Kidney epithelial cell (primary cell): ENCODE results near the gene SYTL3. TPM values are rescaled to one million over a fixed set of nuclear protein-coding genes. Genes with fewer than 3 reads are reported as not detected.

Experiments used
- DNase-seq: peaks from one replicate; pipeline ENCODE4 v3.0.0-alpha.2; 2010; ENCODE audit warnings: low read depth
- H3K27me3 ChIP-seq: 2 replicates; pipeline ENCODE4 v1.6.0; 2011; ENCODE audit warnings: low read length; ENCODE audit not compliant: control insufficient read depth, insufficient read depth
- H3K36me3 ChIP-seq: 2 replicates; pipeline ENCODE4 v1.5.1; 2011; ENCODE audit warnings: low read length; ENCODE audit not compliant: control insufficient read depth, insufficient read depth
- H3K4me3 ChIP-seq: 2 replicates; pipeline ENCODE4 v1.5.1; 2011; ENCODE audit warnings: low read depth, mild to moderate bottlenecking, control low read depth, low read length
- CTCF ChIP-seq: IDR thresholded peaks from 2 replicates; pipeline ENCODE4 v1.5.1; 2011; ENCODE audit warnings: mild to moderate bottlenecking, moderate library complexity, low read length, control low read depth, inconsistent platforms; ENCODE audit not compliant: insufficient read depth, poor library complexity, severe bottlenecking
- total RNA-seq: library from RNA; depleted of rRNA; stranded (reverse); fragments of >200 nt; gene quantifications from 2 replicates; pipeline ENCODE4 v1.2.3, GENCODE V29; 2015

Gene SYTL3
- total RNA-seq, 1 donor from 2014 or later: 3.6 TPM

- DNase-seq: no peak
- Histone ChIP-seq H3K36me3 (peaks cover 2% of the 10 kb centered on the region), H3K4me3 (no peak overlapping the region), H3K27me3 (no peaks in the 10 kb centered on the region)
- TF ChIP-seq CTCF: no peak
Measured at GRCh38 chr6:158633127-158633526, 16.7 kb upstream of the SYTL3 start.

- Histone ChIP-seq H3K36me3 (peaks cover 2% of the 10 kb centered on the region), H3K4me3 (no peak overlapping the region), H3K27me3 (no peaks in the 10 kb centered on the region)
- no peak for TF ChIP-seq CTCF
- DNase-seq: no peak
Measured at GRCh38 chr6:158634695-158635426, 15.0 kb upstream of the SYTL3 start.

GRCh38 chr6:158635427-158636073 lies 14.3 kb upstream of the SYTL3 start:
- Histone ChIP-seq H3K36me3 (peaks cover 3% of the 10 kb centered on the region), H3K27me3 (no peaks in the 10 kb centered on the region), H3K4me3 (no peak overlapping the region)
- no peak for DNase-seq
- no peak for TF ChIP-seq CTCF

GRCh38 chr6:158636778-158637177 lies 13.1 kb upstream of the SYTL3 start:
- no peak overlapping the region for H3K4me3 ChIP-seq
- peaks cover 3% of the 10 kb centered on the region for H3K36me3 ChIP-seq
- no peak for DNase-seq
- TF ChIP-seq CTCF: no peak
- no peaks in the 10 kb centered on the region for H3K27me3 ChIP-seq

- no peak for TF ChIP-seq CTCF
- peaks cover 3% of the 10 kb centered on the region for H3K36me3 ChIP-seq
- H3K4me3 ChIP-seq: no peak overlapping the region
- DNase-seq: no peak
- no peaks in the 10 kb centered on the region for H3K27me3 ChIP-seq
Measured at GRCh38 chr6:158638324-158638854, 11.5 kb upstream of the SYTL3 start.

GRCh38 chr6:158639056-158639455 lies 10.8 kb upstream of the SYTL3 start:
- Histone ChIP-seq H3K27me3 (no peaks in the 10 kb centered on the region), H3K4me3 (no peak overlapping the region), H3K36me3 (peaks cover 3% of the 10 kb centered on the region)
- DNase-seq: no peak
- TF ChIP-seq CTCF: no peak
